ENCODE results near the gene PLXNA4.

The PLXNA4 gene

GRCh38 chr7:132230462-132230861 lies 345.8 kb downstream of the PLXNA4 start:
- DNase-seq = no peak
- Histone ChIP-seq H3K4me1 (no peaks in the 10 kb centered on the region), H3K9me3 (no peaks in the 10 kb centered on the region), H3K27me3 (no peaks in the 10 kb centered on the region), H3K36me3 (peaks cover 7% of the 10 kb centered on the region; the same call in 1 of the 2 replicates), H3K4me3 (ENCODE audit: low read depth, low read length) (no peak overlapping the region)
- TF ChIP-seq CTCF (IDR thresholded peaks at IDR 0.05; ENCODE audit: low read depth, low read length) = no peak

- no peak for DNase-seq
Observed at GRCh38 chr7:132228240-132228639, 348.0 kb downstream of the PLXNA4 start.

GRCh38 chr7:132226957-132227290 lies 349.3 kb downstream of the PLXNA4 start:
- no peak for TF ChIP-seq CTCF (IDR thresholded peaks at IDR 0.05; ENCODE audit: low read depth, low read length)
- Histone ChIP-seq H3K36me3 (peaks cover 15% of the 10 kb centered on the region), H3K27me3 (no peaks in the 10 kb centered on the region), H3K4me1 (no peaks in the 10 kb centered on the region), H3K4me3 (ENCODE audit: low read depth, low read length) (no peak overlapping the region), H3K9me3 (no peaks in the 10 kb centered on the region)
- no peak for DNase-seq

More at GRCh38 chr7:132228240-132228639, 348.0 kb downstream of the PLXNA4 start:
- Histone ChIP-seq H3K27me3 (no peaks in the 10 kb centered on the region), H3K36me3 (peaks cover 7% of the 10 kb centered on the region; the same call in 1 of the 2 replicates), H3K4me3 (ENCODE audit: low read depth, low read length) (no peak overlapping the region), H3K4me1 (no peaks in the 10 kb centered on the region), H3K9me3 (no peaks in the 10 kb centered on the region)
- TF ChIP-seq CTCF (IDR thresholded peaks at IDR 0.05; ENCODE audit: low read depth, low read length) = no peak

- Histone ChIP-seq H3K4me3 (ENCODE audit: low read depth, low read length) (no peak overlapping the region), H3K9me3 (no peaks in the 10 kb centered on the region), H3K4me1 (no peaks in the 10 kb centered on the region), H3K36me3 (peaks cover 15% of the 10 kb centered on the region), H3K27me3 (no peaks in the 10 kb centered on the region)
- no peak for DNase-seq
- no peak for TF ChIP-seq CTCF (IDR thresholded peaks at IDR 0.05; ENCODE audit: low read depth, low read length)
Observed at GRCh38 chr7:132226046-132226956, 350.0 kb downstream of the PLXNA4 start.

- no peaks in the 10 kb centered on the region for H3K27me3 ChIP-seq
- H3K36me3 ChIP-seq = peaks cover 15% of the 10 kb centered on the region
- no peaks in the 10 kb centered on the region for H3K4me1 ChIP-seq
- no peak for TF ChIP-seq CTCF (IDR thresholded peaks at IDR 0.05; ENCODE audit: low read depth, low read length)
- no peak overlapping the region for H3K4me3 ChIP-seq (ENCODE audit: low read depth, low read length)
- H3K9me3 ChIP-seq = no peaks in the 10 kb centered on the region
- no peak for DNase-seq
Observed at GRCh38 chr7:132225216-132226030, 350.8 kb downstream of the PLXNA4 start.
